NCI-H1436 (cell line): ENCODE measurements around the gene TMEM218.
A peak's percentile ranks its signal among the peaks of the same experiment; 100 is the strongest.

Experiments used
- DNase-seq: peaks from one replicate; lab custom pipeline; 2025; lab: John Stamatoyannopoulos, UW

TMEM218 gene

GRCh38 chr11:125111343-125112207 is at the start of gene TMEM218:
TMEM218 (minus strand) TSS chr11:125111626; CDS start chr11:125102241, 9,385 bp downstream.
- DNase-seq: peak; percentile 97

GRCh38 chr11:125157953-125158680 is 46.7 kb upstream of the TMEM218 start:
- no peak for DNase-seq

- no peak for DNase-seq
Measured at GRCh38 chr11:125157118-125157733, 45.8 kb upstream of the TMEM218 start.

DNA sequence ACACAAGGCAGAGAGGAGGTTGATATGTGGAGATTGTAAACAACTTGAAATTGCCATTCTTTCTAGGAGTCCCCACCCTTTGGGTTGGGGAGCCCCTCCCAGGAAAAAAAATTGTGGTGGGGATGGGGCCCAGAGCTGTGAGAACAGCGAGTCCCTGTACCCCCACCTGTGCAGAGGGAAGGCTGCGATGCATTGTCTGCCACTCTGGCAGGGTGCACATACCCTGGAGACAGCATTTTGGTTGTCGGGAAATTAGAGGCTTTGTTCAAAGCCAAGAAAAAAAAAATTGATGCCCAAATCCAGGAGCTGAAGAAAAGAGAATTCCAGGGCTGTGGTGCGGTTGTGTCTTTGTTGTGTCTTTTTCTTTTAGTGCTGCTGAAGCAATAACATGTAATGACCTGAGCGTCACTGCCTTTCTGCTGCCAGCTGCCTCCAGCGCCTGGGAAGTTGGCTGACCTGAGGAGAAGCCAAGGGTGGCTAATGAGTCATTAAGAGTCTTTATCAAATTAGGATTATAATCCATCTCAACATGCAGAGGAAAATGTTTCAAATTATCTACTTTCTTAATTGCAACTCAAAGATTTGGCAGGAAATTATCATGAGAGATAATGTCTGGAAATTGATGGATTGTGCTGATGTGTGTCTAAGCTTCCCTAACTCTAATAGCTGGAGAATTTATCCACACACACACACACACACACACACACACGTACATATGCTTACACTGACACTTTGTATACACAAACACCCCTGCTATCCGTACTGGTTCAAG is 45.1 kb upstream of the TMEM218 start:
- DNase-seq: no peak

- no peak for DNase-seq
Measured at GRCh38 chr11:125155767-125156166, 44.3 kb upstream of the TMEM218 start.

GRCh38 chr11:125155100-125155444 is 43.6 kb upstream of the TMEM218 start:
- no peak for DNase-seq

- no peak for DNase-seq
Measured at GRCh38 chr11:125154378-125155099, 43.1 kb upstream of the TMEM218 start.

DNA sequence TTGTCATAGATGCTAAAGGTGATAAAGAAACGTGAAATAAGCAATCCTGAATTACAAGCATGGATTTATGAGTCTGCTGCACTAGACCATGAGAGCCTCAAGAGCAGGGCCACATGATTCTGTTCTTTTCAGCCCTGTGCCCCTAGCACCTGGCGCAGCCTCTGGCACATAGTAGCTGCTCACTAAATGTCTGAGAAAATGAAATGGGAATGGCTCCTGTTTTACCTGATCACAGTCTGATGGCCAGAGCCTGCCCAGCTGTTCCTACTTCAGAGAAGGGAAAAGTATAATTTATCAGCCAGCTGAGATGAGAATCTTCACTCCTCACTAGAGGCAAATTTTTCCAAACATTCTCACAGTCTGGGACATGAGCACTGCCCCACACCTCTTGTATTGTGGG is 42.4 kb upstream of the TMEM218 start:
- no peak for DNase-seq

DNA sequence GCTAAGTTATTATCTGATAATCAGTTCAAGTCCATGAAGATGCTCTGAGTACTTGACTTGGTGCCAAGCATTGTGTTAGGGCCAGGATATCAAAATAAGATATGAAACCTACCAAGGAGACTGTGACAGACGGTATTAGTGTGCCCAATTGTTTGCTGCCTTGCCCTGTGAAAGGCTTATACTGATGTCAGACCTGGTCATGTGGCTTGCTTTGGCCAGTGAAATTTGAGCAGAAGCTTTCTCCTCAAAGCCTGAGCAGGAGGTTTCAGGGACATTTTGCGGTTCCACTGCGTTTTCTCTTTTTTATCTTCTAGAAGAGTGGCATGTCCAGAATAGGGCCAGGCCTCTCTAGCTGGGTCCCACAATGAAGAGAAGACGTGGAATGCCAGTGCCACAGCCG is 37.3 kb upstream of the TMEM218 start:
- no peak for DNase-seq

GRCh38 chr11:125148011-125148410 is 36.6 kb upstream of the TMEM218 start:
- DNase-seq: no peak

GRCh38 chr11:125147280-125147679 is 35.9 kb upstream of the TMEM218 start:
- DNase-seq: no peak

GRCh38 chr11:125146232-125146631 is 34.8 kb upstream of the TMEM218 start:
- no peak for DNase-seq

DNA sequence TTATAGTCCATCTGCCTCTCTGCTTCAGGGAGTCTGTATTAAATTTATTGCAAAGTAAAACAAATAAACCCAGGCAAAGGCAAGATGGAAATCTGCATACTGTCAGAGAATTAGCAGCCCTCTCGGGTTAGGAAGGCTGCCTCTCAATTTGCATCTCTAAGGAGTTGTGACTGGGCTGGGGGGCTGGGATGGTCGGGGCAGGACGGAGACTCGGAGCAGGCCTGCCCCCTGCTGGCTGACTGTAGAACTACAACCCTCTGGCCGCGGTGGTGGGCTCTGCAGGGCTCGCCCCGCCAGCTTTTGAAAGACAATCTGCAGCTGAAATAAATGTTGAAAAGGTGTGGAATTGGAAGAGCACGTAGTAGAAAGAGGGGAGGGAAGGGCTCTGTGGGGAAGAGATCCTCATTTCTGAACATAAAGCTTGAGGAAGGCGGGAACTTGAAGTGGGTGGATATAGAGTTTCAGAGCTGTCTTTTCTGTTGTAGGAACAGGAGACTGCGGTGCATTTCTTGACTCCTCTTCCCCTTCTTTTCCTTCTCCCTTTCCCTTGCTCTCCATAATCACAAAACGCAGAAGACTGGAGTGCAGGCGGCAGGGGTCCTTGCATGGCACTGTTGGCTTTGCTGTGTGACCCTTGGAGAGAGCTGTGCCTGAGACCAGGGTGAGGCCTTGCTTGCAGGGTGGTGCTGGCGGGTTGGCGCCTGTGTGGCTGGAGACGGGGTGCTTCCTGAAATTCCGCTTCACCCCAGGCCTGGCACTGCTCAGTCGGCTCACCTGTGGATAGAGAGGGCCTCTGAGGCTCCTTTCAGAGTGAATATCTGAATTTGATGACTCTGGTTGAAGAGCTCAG is 30.5 kb upstream of the TMEM218 start:
- peak; percentile 9 for DNase-seq

GRCh38 chr11:125141178-125141577 is 29.8 kb upstream of the TMEM218 start:
- no peak for DNase-seq

- no peak for DNase-seq
Measured at GRCh38 chr11:125140233-125140632, 28.8 kb upstream of the TMEM218 start.

DNA sequence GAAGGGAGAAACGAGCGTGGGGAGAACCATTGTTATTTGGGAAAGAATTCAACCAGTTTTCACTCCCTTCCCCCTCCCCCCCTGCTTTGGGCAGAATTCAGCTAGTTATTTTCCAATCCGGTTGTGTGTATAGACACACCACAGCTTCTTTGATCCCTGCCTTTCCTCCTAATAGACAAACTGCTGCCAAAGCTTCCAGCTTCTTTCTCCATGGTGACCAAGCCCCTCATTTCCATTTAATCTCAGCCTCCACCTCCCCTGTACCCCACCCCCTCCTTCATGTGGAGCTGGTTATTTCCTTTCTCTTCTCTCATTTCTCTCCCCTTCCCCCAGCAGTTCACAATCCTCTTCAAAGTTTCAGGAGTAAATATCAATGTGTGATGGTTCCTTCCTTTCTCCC is 28.4 kb upstream of the TMEM218 start:
- DNase-seq: no peak

DNA sequence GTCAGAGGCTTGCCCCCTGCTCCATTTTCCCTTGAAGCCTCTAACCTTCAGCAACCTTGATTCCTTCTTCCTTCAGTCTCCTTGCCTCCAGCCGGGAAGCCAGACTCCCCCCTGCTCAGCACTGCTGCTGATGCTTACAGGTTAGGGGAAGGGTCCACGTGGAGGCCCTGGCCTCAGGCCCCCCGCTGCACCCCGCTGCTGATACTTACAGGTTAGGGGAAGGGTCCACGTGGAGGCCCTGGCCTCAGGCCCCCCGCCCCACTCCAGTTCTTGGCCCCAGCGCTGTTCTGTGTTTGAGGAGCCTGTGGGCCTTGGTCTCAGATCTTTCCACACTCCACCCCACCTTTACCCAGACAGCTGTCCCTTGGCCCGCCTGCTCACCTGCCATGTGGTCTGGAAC is 27.5 kb upstream of the TMEM218 start:
- no peak for DNase-seq

DNA sequence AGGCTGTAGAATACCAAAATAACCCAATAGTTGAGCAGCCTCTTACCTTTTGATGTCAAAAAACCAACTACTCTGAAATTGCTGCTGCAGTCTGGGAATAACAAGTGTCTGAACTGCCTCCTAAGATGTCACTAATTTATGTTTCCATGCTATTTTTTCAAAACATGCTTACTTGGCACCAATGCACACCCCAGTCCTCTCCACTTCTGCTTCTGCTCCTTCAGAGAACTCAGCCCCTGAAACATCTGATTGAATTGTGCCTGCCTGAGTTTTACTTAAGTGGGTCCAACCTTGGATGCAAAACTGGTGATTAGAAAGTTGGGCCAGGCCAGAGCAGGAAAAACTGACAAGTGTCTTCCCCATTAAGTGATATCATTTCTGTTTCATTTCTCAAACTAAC is 24.6 kb upstream of the TMEM218 start:
- no peak for DNase-seq

- DNase-seq: no peak
Measured at GRCh38 chr11:125132596-125132995, 21.2 kb upstream of the TMEM218 start.

DNA sequence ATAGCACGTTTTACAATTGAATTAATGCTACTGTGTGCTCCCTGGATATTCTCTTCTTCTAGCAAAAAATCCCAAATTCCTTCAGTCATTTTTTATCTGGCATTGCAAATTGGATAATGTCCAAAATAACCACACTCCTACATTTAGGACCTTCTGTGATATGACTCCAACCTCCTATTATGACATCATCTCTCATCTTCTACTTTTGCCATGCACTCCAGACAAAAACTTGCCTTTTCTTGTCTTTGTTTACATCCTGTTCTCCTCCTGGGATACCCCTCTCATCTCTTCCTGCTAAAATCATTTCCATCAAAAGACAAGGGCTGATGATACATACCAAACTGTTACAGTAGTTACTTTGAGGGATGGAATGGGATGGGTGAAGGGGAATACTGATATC is 20.6 kb upstream of the TMEM218 start:
- no peak for DNase-seq
